Measurements from ENCODE around the gene NDUFA11. TPM values are rescaled to one million over a fixed set of nuclear protein-coding genes. Genes with fewer than 3 reads are reported as not detected.

The NDUFA11 gene
- total and polyA plus RNA-seq, 2 of the 4 experiments (the other 2 are of a cell fraction) = 375 to 1,276 TPM

GRCh38 chr19:5941673-5942072, 38.1 kb upstream of the NDUFA11 start:
- Histone ChIP-seq H4K5ac (ENCODE audit: low read depth, low read length) (no peak overlapping the region; the same call in 1 of the 2 replicates), H3K79me1 (ENCODE audit: low read depth in 1 of 2, low read length in 2 of 2) (peaks cover 50 to 91% of the 10 kb centered on the region in 2 experiments), H4K20me1 (ENCODE audit: insufficient read depth, low read length) (peaks cover 43% of the 10 kb centered on the region), H3K9me1 (ENCODE audit: insufficient read depth, low read length) (peaks cover 43% of the 10 kb centered on the region), H2BK120ac (ENCODE audit: low read depth, low read length) (no peak overlapping the region), H3K14ac (replicated peaks; ENCODE audit: low read depth, low read length) (0 out of 2 replicates have a peak overlapping the region, but pooled peaks have one; percentile 52), H4K8ac (ENCODE audit: low read depth in 2 of 2, low read length in 2 of 2) (peak overlapping the region; percentile 28 to 73; a peak in 3 of 4 replicates), H3K4me1 (ENCODE audit: control insufficient read depth, insufficient read depth, low read length) (peaks cover 31% of the 10 kb centered on the region), H3K9me3 (ENCODE audit: control insufficient read depth, insufficient read depth, low read length) (no peaks in the 10 kb centered on the region), H2BK20ac (ENCODE audit: low read depth, low read length) (peak overlapping the region; percentile 69; the same call in 1 of the 2 replicates), H2BK5ac (ENCODE audit: low read depth, low read length, poor library complexity, severe bottlenecking) (no peak overlapping the region), H3K27me3 (ENCODE audit: control insufficient read depth, insufficient read depth, low read length) (no peaks in the 10 kb centered on the region), H4K91ac (ENCODE audit: insufficient read depth, low read depth, low read length) (peak overlapping the region; percentile 74; the same call in 1 of the 2 replicates), H3K18ac (ENCODE audit: low read depth, low read length) (peak overlapping the region; percentile 1; the same call in 1 of the 2 replicates), H2AFZ (replicated peaks; ENCODE audit: low read length, poor library complexity) (no peak overlapping the region), H3K4me3 (ENCODE audit: insufficient read depth, low read depth, low read length) (no peak overlapping the region), H2AK9ac (replicated peaks; ENCODE audit: low read depth, low read length, poor library complexity) (peak overlapping the region; percentile 58), H3K4me2 (ENCODE audit: low read depth, low read length) (no peak overlapping the region), H2AK5ac (ENCODE audit: low read depth, low read length) (peak overlapping the region; percentile 88), H3K9ac (ENCODE audit: low read depth, low read length) (no peak overlapping the region), H3K23ac (ENCODE audit: low read depth, low read length) (peak overlapping the region; percentile 71; the same call in 1 of the 2 replicates), H2BK15ac (ENCODE audit: low read depth, low read length) (peak overlapping the region; percentile 47; the same call in 1 of the 3 replicates), H3K4ac (ENCODE audit: low read depth, low read length) (peak overlapping the region; percentile 60), H3K27ac (ENCODE audit: insufficient read depth, low read length) (peak overlapping the region; percentile 83; the same call in 1 of the 2 replicates), H3K56ac (ENCODE audit: extremely low read depth, insufficient read depth, low read length) (no peak overlapping the region), H3K36me3 (ENCODE audit: control insufficient read depth, insufficient read depth, low read length) (peaks cover 35% of the 10 kb centered on the region)
- in situ Hi-C loops (cut with MboI; ENCODE audit: low sequenced_read_pairs) (no loop called here), intact Hi-C loops (cut with micrococcal nuclease) (no loop called here), dilution Hi-C loops (cut with HindIII; ENCODE audit: low sequenced_read_pairs, unreplicated experiment) (no loop called here)
- no peak for TF ChIP-seq RCOR1 (IDR thresholded peaks at IDR 0.05; ENCODE audit: insufficient replicate concordance, low read length)
- no peak for TF ChIP-seq NFE2L2 (IDR thresholded peaks at IDR 0.05; ENCODE audit: low read depth, low read length)
- no peak for TF ChIP-seq RFX5 (IDR thresholded peaks at IDR 0.05; ENCODE audit: low read depth, low read length)
- TF ChIP-seq MAZ (IDR thresholded peaks at IDR 0.05; ENCODE audit: borderline replicate concordance, low read depth, low read length) = no peak
- no peak for TF ChIP-seq CTCF (conservative IDR thresholded peaks at IDR 0.05; ENCODE audit: low read depth, low read length)
- TF ChIP-seq POLR2A (IDR thresholded peaks at IDR 0.05; ENCODE audit: low read depth, low read length) = no peak
- no peak for TF ChIP-seq BHLHE40 (IDR thresholded peaks at IDR 0.05; ENCODE audit: low read depth, low read length)
- ATAC-seq (ENCODE audit: low read depth) (no peak), DNase-seq (no peak)
- ChIA-PET POLR2A (ENCODE audit: unreplicated experiment) (no interaction called here), CTCF (no interaction called here)
- no CpG with 5 or more reads among the region's 11 CpGs for WGBS, 2 experiments (ENCODE audit: extremely low coverage in 2 of 2, insufficient read length in 1 of 2)
- no TSS peak for BruUV-seq (replicated peaks)
